ENCODE data around the gene VIL1. TPM values are rescaled to one million over a fixed set of nuclear protein-coding genes. Genes with fewer than 3 reads are reported as not detected.

Gene VIL1
- total RNA-seq, 1 experiment from 2014 or later = not detected

- Histone ChIP-seq H3K4me3 (no peak overlapping the region), H3K27me3 (no peaks in the 10 kb centered on the region), H3K36me3 (peaks cover 12% of the 10 kb centered on the region), H3K9me3 (no peaks in the 10 kb centered on the region)
- DNase-seq = no peak
Measured at GRCh38 chr2:218447072-218447471, 28.1 kb downstream of the VIL1 start.

DNA sequence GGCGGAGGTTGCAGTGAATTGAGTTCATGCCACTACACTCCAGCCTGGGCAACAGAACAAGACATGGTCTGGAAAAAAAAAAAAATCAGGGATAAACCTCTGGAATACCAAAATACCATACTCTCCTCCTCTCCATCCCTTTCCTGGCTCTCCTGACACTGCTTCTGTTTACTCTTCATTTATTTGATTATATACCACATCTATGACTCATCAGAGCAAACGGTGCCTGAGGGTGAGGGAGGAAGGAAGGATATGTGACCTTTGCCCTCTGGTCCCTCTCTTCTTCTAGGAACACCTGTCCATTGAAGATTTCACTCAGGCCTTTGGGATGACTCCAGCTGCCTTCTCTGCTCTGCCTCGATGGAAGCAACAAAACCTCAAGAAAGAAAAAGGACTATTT lies 30.0 kb downstream of the VIL1 start:
- H3K4me3 ChIP-seq = no peak overlapping the region
- no peaks in the 10 kb centered on the region for H3K27me3 ChIP-seq
- no peak for DNase-seq
- peaks cover 17% of the 10 kb centered on the region for H3K36me3 ChIP-seq
- no peaks in the 10 kb centered on the region for H3K9me3 ChIP-seq

DNA sequence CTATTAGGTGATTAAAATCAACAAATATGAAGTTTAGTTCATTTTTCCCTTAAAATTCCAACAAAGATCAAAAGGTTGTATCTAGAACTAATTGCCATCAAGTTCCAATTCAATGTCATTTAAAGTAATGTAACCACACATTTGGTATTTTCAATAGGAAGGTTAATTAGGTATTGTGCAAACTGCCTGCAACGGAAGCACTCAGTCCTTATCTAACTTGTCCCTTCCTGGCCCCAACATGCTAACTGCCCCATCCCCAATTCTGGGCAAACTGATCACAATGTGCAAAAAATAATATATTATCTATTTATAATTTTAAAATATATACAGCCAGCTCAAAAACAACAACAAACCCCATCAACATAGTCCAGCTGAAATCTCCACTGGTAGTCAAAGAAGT lies 33.2 kb downstream of the VIL1 start:
- Histone ChIP-seq H3K36me3 (peaks cover 42% of the 10 kb centered on the region), H3K4me3 (no peak overlapping the region), H3K27me3 (no peaks in the 10 kb centered on the region), H3K9me3 (no peaks in the 10 kb centered on the region)
- no peak for DNase-seq

GRCh38 chr2:218456849-218457248 lies 37.9 kb downstream of the VIL1 start:
- no peaks in the 10 kb centered on the region for H3K9me3 ChIP-seq
- H3K36me3 ChIP-seq = peaks cover 38% of the 10 kb centered on the region

DNA sequence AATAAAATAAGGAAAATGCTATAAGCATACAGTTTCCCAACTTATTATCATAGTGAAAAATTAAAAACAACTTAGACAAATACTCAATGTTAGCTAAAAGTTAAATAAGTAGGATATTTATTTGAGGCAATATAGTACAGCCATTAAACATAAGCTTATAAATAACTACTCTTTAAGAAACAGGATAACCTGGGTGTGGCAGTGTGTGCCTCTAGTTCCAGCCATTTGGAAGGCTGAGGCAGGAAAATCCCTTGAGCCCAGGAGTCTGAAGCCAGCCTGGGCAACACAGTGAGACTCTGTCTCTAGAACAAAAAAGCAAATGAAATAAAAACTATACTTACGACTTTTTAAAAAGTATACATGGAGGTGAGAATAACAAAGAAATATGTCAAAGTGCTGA lies 39.7 kb downstream of the VIL1 start:
- no peak for DNase-seq
- Histone ChIP-seq H3K36me3 (peaks cover 35% of the 10 kb centered on the region), H3K9me3 (no peaks in the 10 kb centered on the region), H3K4me3 (no peak overlapping the region), H3K27me3 (no peaks in the 10 kb centered on the region)

More at GRCh38 chr2:218456849-218457248, 37.9 kb downstream of the VIL1 start:
- H3K4me3 ChIP-seq = no peak overlapping the region
- H3K27me3 ChIP-seq = no peaks in the 10 kb centered on the region
- DNase-seq = no peak

DNA sequence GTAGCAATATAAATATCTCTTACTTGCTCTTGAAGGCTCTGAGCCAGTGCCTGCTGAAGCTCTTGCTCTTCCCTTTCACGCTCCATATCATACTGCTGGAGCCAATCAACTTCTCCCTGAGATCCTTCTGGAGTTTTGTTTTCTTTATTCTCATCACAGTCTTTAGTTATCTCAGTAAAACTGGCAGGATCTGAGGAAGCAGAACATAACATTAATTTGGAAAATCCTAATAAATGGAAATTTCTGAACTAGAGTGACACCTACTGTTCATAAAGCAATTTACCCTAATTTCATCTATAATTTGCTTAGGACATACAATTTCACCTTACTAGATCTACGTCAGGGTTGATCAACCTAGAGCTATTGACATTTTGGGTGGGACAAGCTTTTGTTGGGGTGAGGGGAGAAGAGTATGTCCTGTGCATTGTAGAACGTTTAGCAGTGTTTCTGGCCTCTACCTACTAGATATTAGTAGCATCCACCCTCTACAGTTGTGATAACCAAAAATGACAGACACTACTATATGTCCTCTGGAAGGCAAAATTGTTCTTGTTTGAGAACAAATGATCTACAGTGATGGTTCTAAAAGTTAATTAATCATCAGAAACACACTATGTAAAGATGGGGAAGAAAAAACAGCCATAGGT lies 47.2 kb downstream of the VIL1 start:
- DNase-seq = no peak
- Histone ChIP-seq H3K9me3 (no peaks in the 10 kb centered on the region), H3K4me3 (no peak overlapping the region), H3K36me3 (peaks cover 20% of the 10 kb centered on the region), H3K27me3 (no peaks in the 10 kb centered on the region)

DNA sequence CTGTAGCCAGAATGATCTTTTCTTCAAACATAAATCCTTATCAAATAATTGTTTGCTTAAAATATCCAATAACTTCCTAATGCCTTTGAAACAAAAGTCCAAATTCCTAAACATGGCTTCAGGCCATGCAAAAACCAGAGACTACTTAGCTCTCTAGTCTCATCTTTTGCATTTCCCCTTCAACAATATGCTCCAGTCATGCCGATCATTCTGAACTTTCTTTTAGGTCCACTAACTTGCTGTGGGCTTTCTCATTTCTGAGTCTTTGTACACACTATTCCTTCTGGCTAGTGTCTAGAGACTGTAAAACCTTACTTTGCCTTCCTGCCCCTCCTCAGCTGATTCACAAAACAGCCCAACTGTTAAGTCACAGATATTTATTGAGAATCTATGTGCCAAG lies 51.5 kb downstream of the VIL1 start:
- Histone ChIP-seq H3K9me3 (no peaks in the 10 kb centered on the region), H3K4me3 (no peak overlapping the region), H3K36me3 (peaks cover 36% of the 10 kb centered on the region), H3K27me3 (no peaks in the 10 kb centered on the region)
- DNase-seq = no peak

- no peaks in the 10 kb centered on the region for H3K27me3 ChIP-seq
Measured at GRCh38 chr2:218471036-218471435, 52.1 kb downstream of the VIL1 start.

GRCh38 chr2:218471982-218472381 lies 53.1 kb downstream of the VIL1 start:
- H3K36me3 ChIP-seq = peaks cover 42% of the 10 kb centered on the region
- no peak for DNase-seq
- no peaks in the 10 kb centered on the region for H3K27me3 ChIP-seq
- H3K9me3 ChIP-seq = no peaks in the 10 kb centered on the region
- no peak overlapping the region for H3K4me3 ChIP-seq

More at GRCh38 chr2:218471036-218471435, 52.1 kb downstream of the VIL1 start:
- DNase-seq = no peak
- Histone ChIP-seq H3K36me3 (peaks cover 35% of the 10 kb centered on the region), H3K9me3 (no peaks in the 10 kb centered on the region), H3K4me3 (no peak overlapping the region)

GRCh38 chr2:218472988-218473387 lies 54.1 kb downstream of the VIL1 start:
- no peak overlapping the region for H3K4me3 ChIP-seq
- no peaks in the 10 kb centered on the region for H3K9me3 ChIP-seq
- no peak for DNase-seq
- H3K36me3 ChIP-seq = peaks cover 46% of the 10 kb centered on the region
- H3K27me3 ChIP-seq = no peaks in the 10 kb centered on the region

DNA sequence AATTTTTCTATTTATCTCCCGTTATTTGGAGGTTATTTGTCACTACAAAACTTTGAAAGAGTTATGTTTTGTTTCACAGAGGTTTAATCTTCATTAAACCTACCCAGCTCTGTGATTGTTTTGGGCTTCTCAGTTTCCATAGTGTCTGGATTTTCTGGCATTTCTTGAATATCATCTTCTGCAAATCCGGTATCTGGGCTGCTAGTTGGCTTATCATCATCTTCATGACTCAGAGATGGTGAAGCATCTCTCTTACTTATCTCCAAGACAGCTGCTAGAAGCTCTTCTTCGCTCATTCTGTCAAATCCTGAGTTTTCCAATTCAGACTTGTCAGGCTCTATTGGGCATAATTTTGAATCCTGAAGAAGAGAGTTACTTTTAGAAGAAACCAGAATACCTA lies 55.6 kb downstream of the VIL1 start:
- DNase-seq = no peak
- Histone ChIP-seq H3K27me3 (no peaks in the 10 kb centered on the region), H3K36me3 (peaks cover 46% of the 10 kb centered on the region)

GRCh38 chr2:218476676-218477075 lies 57.8 kb downstream of the VIL1 start:
- Histone ChIP-seq H3K9me3 (no peaks in the 10 kb centered on the region), H3K4me3 (no peak overlapping the region), H3K27me3 (no peaks in the 10 kb centered on the region), H3K36me3 (peaks cover 44% of the 10 kb centered on the region)
- no peak for DNase-seq

More for the DNA sequence above, 55.6 kb downstream of the VIL1 start:
- no peak overlapping the region for H3K4me3 ChIP-seq
- no peaks in the 10 kb centered on the region for H3K9me3 ChIP-seq

DNA sequence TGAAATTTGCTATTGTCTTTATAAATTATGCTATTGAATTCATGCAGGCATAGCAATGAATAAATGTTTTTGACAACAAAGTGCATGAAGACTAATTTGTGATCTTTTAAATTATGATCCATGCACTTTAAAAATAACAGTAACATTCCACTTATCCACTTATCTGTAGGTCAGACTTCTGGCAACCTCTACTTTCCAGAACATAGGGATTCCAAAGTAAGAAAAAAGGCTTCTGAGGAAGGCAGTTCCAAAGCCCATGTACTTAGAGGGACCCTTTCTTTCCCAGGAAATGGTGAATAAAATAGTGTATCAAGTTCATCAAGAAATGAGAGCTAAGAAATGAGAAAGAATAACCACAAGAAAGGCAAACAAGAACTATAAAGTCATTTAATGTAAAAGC lies 58.3 kb downstream of the VIL1 start:
- no peak for DNase-seq
- no peak overlapping the region for H3K4me3 ChIP-seq
- peaks cover 48% of the 10 kb centered on the region for H3K36me3 ChIP-seq
- H3K27me3 ChIP-seq = no peaks in the 10 kb centered on the region
- no peaks in the 10 kb centered on the region for H3K9me3 ChIP-seq

GRCh38 chr2:218478544-218478943 lies 59.6 kb downstream of the VIL1 start:
- H3K4me3 ChIP-seq = no peak overlapping the region
- no peak for DNase-seq
- no peaks in the 10 kb centered on the region for H3K27me3 ChIP-seq
- H3K9me3 ChIP-seq = no peaks in the 10 kb centered on the region
- peaks cover 47% of the 10 kb centered on the region for H3K36me3 ChIP-seq

GRCh38 chr2:218479595-218479994 lies 60.7 kb downstream of the VIL1 start:
- Histone ChIP-seq H3K27me3 (no peaks in the 10 kb centered on the region), H3K9me3 (no peaks in the 10 kb centered on the region), H3K36me3 (peaks cover 42% of the 10 kb centered on the region), H3K4me3 (no peak overlapping the region)
- no peak for DNase-seq

GRCh38 chr2:218482651-218483050 lies 63.7 kb downstream of the VIL1 start:
- Histone ChIP-seq H3K4me3 (no peak overlapping the region), H3K27me3 (no peaks in the 10 kb centered on the region), H3K36me3 (peaks cover 36% of the 10 kb centered on the region), H3K9me3 (no peaks in the 10 kb centered on the region)
- no peak for DNase-seq

GRCh38 chr2:218485986-218486667 lies 67.2 kb downstream of the VIL1 start:
- H3K27me3 ChIP-seq = no peaks in the 10 kb centered on the region
- H3K36me3 ChIP-seq = peaks cover 44% of the 10 kb centered on the region
- no peak overlapping the region for H3K4me3 ChIP-seq
- no peaks in the 10 kb centered on the region for H3K9me3 ChIP-seq
- DNase-seq = peak; percentile 5

DNA sequence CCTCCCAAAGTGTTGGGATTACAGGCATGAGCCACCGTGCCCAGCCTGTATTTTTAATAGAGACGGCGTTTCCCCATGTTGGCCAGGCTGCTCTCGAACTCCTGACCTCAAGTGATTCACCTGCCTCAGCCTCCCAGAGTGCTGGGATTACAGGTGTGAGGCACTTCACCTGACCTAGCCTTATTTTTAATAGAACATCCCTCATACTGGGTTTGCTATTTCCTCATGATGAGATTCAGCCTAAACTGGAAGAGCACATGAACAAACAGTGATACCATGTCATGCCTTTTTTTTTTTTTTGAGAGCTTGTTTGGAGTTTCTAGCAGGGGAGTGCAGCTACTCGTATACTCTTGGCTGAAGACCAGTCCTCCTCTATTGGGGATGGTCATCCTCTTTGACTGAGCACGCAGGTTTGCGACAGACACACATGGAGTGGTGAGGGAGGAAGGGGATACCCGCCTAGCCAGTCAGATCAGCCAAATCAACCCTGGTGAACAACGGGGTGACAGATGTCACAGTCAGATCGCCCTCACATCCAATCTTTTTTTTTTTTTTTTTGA lies 81.7 kb downstream of the VIL1 start:
- no peak for DNase-seq
- peaks cover 28% of the 10 kb centered on the region for H3K36me3 ChIP-seq

More for the DNA sequence above, 81.7 kb downstream of the VIL1 start:
- H3K27me3 ChIP-seq = no peaks in the 10 kb centered on the region
- H3K9me3 ChIP-seq = no peaks in the 10 kb centered on the region
- H3K4me3 ChIP-seq = no peak overlapping the region
